ENCODE results near the gene VWA5A.
A peak's percentile ranks its signal among the peaks of the same experiment; 100 is the strongest.

The VWA5A gene

GRCh38 chr11:124114942-124115781 is at the start of gene VWA5A:
Gene VWA5A (plus strand): TSS chr11:124115450. CDS start chr11:124117512, 2,062 bp downstream.
- DNase-seq (ENCODE audit: low read depth in 2 of 2) = peak; percentile 65 to 66

GRCh38 chr11:124068601-124069110 is 46.6 kb upstream of the VWA5A start:
- no peak for DNase-seq (ENCODE audit: low read depth in 2 of 2)

GRCh38 chr11:124069429-124070401 is 45.5 kb upstream of the VWA5A start:
- DNase-seq (ENCODE audit: low read depth in 2 of 2) = peak; percentile 23 to 34

- peak; percentile 23 to 26 for DNase-seq (ENCODE audit: low read depth in 2 of 2)
Observed at GRCh38 chr11:124070915-124071622, 44.2 kb upstream of the VWA5A start.

- no peak for DNase-seq (ENCODE audit: low read depth in 2 of 2)
Observed at GRCh38 chr11:124071623-124071948, 43.7 kb upstream of the VWA5A start.

GRCh38 chr11:124072147-124072546 is 43.1 kb upstream of the VWA5A start:
- no peak for DNase-seq (ENCODE audit: low read depth in 2 of 2)

GRCh38 chr11:124074554-124074953 is 40.7 kb upstream of the VWA5A start:
- no peak for DNase-seq (ENCODE audit: low read depth in 2 of 2)

GRCh38 chr11:124075492-124075840 is 39.8 kb upstream of the VWA5A start:
- DNase-seq (ENCODE audit: low read depth in 2 of 2) = no peak

- DNase-seq (ENCODE audit: low read depth in 2 of 2) = no peak
Observed at GRCh38 chr11:124075841-124076651, 39.2 kb upstream of the VWA5A start.

- DNase-seq (ENCODE audit: low read depth in 2 of 2) = no peak
Observed at GRCh38 chr11:124077266-124077665, 38.0 kb upstream of the VWA5A start.

GRCh38 chr11:124078591-124078990 is 36.7 kb upstream of the VWA5A start:
- DNase-seq (ENCODE audit: low read depth in 2 of 2) = no peak

- DNase-seq (ENCODE audit: low read depth in 2 of 2) = no peak
Observed at GRCh38 chr11:124079631-124080326, 35.5 kb upstream of the VWA5A start.

GRCh38 chr11:124080327-124081001 is 34.8 kb upstream of the VWA5A start:
- no peak for DNase-seq (ENCODE audit: low read depth in 2 of 2)

GRCh38 chr11:124081483-124081882 is 33.8 kb upstream of the VWA5A start:
- no peak for DNase-seq (ENCODE audit: low read depth in 2 of 2)

- DNase-seq (ENCODE audit: low read depth in 2 of 2) = no peak
Observed at GRCh38 chr11:124082371-124082770, 32.9 kb upstream of the VWA5A start.

- DNase-seq (ENCODE audit: low read depth in 2 of 2) = no peak
Observed at GRCh38 chr11:124085583-124085982, 29.7 kb upstream of the VWA5A start.

- no peak for DNase-seq (ENCODE audit: low read depth in 2 of 2)
Observed at GRCh38 chr11:124085997-124086846, 29.0 kb upstream of the VWA5A start.

GRCh38 chr11:124090996-124091395 is 24.3 kb upstream of the VWA5A start:
- DNase-seq (ENCODE audit: low read depth in 2 of 2) = no peak

GRCh38 chr11:124093330-124093729 is 21.9 kb upstream of the VWA5A start:
- no peak for DNase-seq (ENCODE audit: low read depth in 2 of 2)
